GM21717 (cell line): ENCODE data around the gene SEC61A2.

Experiments used
- ATAC-seq: cut with Tn5 transposase; IDR thresholded peaks from one replicate; pipeline ENCODE4 v1.9.1; 2021; ENCODE audit warnings: mild to moderate bottlenecking, moderate library complexity; ENCODE audit not compliant: unreplicated experiment

Gene SEC61A2

GRCh38 chr10:12195603-12196506, 66.4 kb downstream of the SEC61A2 start, which contains the start of the genes CDC123 and NUDT5:
Gene CDC123, plus strand, starts transcription at chr10:12196188. Its CDS starts 58 bp downstream, at chr10:12196246.
Gene NUDT5, minus strand, starts transcription at chr10:12195891. Its CDS starts 9,600 bp downstream, at chr10:12186291.
- peak; percentile 82 for ATAC-seq

GRCh38 chr10:12196531-12197211, 67.2 kb downstream of the SEC61A2 start:
- ATAC-seq, result no peak

GRCh38 chr10:12198156-12198555, 68.7 kb downstream of the SEC61A2 start:
- ATAC-seq, result no peak

GRCh38 chr10:12200850-12201249, 71.4 kb downstream of the SEC61A2 start:
- ATAC-seq, result no peak

DNA sequence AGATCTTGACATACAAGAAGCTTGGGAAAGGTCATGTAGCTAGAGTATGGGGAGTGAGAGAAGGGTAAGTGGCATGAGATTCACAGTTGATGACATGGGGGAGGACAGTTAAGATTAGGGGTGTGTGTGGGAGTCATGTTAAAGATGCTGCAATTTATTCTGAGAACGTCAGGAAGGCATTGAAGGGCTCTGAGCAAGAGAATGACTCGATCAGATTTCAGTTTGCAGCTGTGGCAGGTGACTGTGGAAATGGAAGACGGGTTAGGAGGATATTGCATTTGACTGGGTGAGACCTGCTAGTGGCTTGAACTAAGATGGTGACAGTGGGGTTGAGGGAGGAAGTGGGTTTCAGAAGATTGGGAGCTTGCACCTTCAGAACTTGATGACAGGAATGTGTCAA, 72.1 kb downstream of the SEC61A2 start:
- no peak for ATAC-seq

DNA sequence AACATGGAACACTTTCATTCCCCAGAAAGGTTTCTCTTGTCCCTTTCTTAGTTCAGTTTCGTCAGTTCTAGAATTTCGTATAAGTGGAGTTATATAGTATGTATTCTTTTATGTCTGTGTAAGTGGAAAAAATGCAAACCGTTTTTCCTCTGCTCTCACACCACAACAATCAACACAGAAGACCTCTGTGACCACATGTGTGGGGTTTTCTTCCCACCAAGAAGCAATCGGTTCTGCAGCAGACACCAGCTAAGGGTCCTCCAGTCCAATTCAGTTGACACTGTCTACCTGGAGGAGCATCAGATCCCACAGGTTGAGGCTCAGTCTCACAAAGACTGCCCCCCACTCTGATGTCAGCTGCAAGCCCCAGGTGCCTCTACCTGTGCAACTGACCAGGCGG, 72.7 kb downstream of the SEC61A2 start:
- ATAC-seq, result no peak

DNA sequence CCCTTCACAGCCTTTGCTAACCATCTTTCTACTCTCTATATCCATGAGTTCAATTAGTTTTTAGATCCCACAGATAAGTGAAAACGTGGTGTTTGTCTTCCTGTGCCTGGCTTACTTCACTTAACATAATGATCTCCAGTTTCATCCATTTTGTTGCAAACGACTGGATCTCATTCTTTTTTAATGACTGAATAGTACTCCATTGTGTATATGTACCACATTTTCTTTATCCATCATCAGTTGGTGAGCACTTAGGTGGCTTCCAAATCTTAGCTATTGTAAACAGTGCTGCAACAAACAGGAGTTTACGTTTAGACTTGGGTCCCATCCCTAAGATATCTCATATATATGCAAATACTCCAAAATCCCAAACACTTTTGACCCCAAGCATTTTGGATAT, 75.6 kb downstream of the SEC61A2 start:
- ATAC-seq, result no peak

- no peak for ATAC-seq
Measured at GRCh38 chr10:12207114-12207513, 77.6 kb downstream of the SEC61A2 start.

GRCh38 chr10:12208460-12208859, 79.0 kb downstream of the SEC61A2 start:
- ATAC-seq, result no peak

DNA sequence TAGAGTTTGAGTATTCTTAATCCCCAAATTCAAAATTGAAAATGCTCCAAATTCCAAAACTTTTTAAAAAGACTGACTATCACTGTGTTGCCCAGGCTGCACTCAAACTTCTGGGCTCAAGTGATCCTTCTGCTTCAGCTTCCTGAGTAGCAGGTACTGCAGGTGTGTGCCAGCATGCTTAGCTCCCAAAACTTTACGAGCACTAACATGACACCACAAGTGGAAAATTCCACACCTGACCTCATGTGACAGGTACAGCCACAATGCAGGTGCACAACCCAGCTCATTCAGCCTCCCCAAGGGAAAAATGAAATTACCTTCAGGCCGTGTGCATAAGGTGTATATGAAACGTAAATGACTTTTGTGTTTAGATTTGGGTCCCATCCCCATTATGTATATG, 83.0 kb downstream of the SEC61A2 start:
- ATAC-seq, result no peak

DNA sequence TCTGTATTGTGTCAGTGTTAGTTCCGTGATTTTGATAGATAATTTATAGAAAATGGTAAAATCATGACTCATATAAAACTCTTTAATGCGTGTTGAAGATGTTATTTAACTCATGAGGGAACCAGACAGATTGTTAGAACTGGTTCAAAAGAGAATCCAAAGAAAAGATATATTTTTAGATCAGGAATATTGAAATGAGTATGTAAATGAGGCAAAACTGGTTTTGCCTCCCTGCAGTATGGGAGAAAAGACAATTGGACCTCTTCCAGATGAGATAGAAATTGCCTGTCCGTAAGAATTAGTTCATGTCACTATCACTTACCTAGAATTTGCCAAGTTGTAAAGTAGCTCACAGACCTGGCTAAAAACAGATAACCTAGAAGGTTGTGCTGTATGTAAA, 84.1 kb downstream of the SEC61A2 start:
- no peak for ATAC-seq

- ATAC-seq, result no peak
Measured at GRCh38 chr10:12214093-12214492, 84.6 kb downstream of the SEC61A2 start.

DNA sequence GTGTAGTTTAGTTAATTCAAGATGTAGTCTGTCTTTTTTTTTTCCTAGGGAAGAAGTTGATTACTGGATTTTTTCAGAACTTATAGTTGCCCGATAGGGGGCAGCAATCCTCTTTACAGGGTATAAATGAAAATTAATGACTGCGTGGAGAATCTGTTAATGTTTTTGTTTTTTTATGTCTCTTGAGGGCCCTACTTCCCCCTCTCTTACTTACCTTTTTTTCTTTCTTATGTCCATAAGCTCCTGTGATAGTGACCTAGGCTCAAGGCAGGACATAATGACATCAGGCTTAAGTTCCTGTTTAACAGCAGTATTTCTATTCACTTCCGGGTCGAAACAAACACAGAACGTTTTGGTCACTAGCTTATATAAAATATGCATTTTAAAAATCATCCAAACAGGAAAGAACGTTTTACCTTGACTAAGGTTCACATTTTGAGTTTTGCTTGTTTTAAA, 85.3 kb downstream of the SEC61A2 start:
- ATAC-seq, result no peak
